Measurements from ENCODE around the gene OR5B3.

GRCh38 chr11:58391879-58392278 is 14.8 kb downstream of the OR5B3 start:
- TF ChIP-seq POLR2A (IDR thresholded peaks at IDR 0.05; ENCODE audit: low read length), result no peak
- TF ChIP-seq GATA1 (IDR thresholded peaks at IDR 0.05; ENCODE audit: low read depth, low read length), result no peak

Measured in erythroblast (primary cell).